Measurements from ENCODE around the gene RAI14.

Gene RAI14

GRCh38 chr5:34790069-34790468 lies 133.9 kb downstream of the RAI14 start:
- no peak overlapping the region for H3K4me3 ChIP-seq (ENCODE audit: low read depth, low read length)
- no peak for TF ChIP-seq CTCF (IDR thresholded peaks at IDR 0.05; ENCODE audit: insufficient read depth, low read depth, low read length, missing control alignments)
- no peak for DNase-seq (ENCODE audit: low read depth)

- DNase-seq (ENCODE audit: low read depth): no peak
- H3K4me3 ChIP-seq (ENCODE audit: low read depth, low read length): no peak overlapping the region
- TF ChIP-seq CTCF (IDR thresholded peaks at IDR 0.05; ENCODE audit: insufficient read depth, low read depth, low read length, missing control alignments): no peak
Observed at GRCh38 chr5:34791761-34792244, 135.7 kb downstream of the RAI14 start.

GRCh38 chr5:34802834-34803563 lies 146.9 kb downstream of the RAI14 start:
- TF ChIP-seq CTCF (IDR thresholded peaks at IDR 0.05; ENCODE audit: insufficient read depth, low read depth, low read length, missing control alignments): no peak
- no peak for DNase-seq (ENCODE audit: low read depth)
- no peak overlapping the region for H3K4me3 ChIP-seq (ENCODE audit: low read depth, low read length)

GRCh38 chr5:34803974-34804732 lies 148.0 kb downstream of the RAI14 start:
- no peak for DNase-seq (ENCODE audit: low read depth)
- H3K4me3 ChIP-seq (ENCODE audit: low read depth, low read length): no peak overlapping the region
- TF ChIP-seq CTCF (IDR thresholded peaks at IDR 0.05; ENCODE audit: insufficient read depth, low read depth, low read length, missing control alignments): no peak

- TF ChIP-seq CTCF (IDR thresholded peaks at IDR 0.05; ENCODE audit: insufficient read depth, low read depth, low read length, missing control alignments): no peak
- H3K4me3 ChIP-seq (ENCODE audit: low read depth, low read length): no peak overlapping the region
- no peak for DNase-seq (ENCODE audit: low read depth)
Observed at GRCh38 chr5:34804913-34805312, 148.8 kb downstream of the RAI14 start.

GRCh38 chr5:34806532-34806931 lies 150.4 kb downstream of the RAI14 start:
- no peak overlapping the region for H3K4me3 ChIP-seq (ENCODE audit: low read depth, low read length)
- no peak for TF ChIP-seq CTCF (IDR thresholded peaks at IDR 0.05; ENCODE audit: insufficient read depth, low read depth, low read length, missing control alignments)
- no peak for DNase-seq (ENCODE audit: low read depth)

Data from GM12865 (cell line).